HL-60/S4 treated with retinoic acid at 250 ng/mL for 4 days and 3 days (cell line): ENCODE measurements around the gene TTLL13.

Experiments
- in situ Hi-C: fragments of 300-500 bp; cut with MboI; formaldehyde crosslinking; loops from 2 replicates; pipeline ENCODE4 v1.7.0; 2022; ENCODE audit warnings: low sequenced_read_pairs

Gene TTLL13

GRCh38 chr15:90306560-90306959 is 57.2 kb downstream of the TTLL13 start:
- in situ Hi-C loops, result loop anchor here (25.0 kb wide), 1 partner anchor 581 kb away; the partner anchor contains the start of gene FES

- in situ Hi-C loops, result loop anchor here (25.0 kb wide), 1 partner anchor 580 kb away; the partner anchor contains the start of gene FES
Observed at GRCh38 chr15:90307661-90308060, 58.3 kb downstream of the TTLL13 start.

- in situ Hi-C loops, result loop anchor here (25.0 kb wide), 1 partner anchor 578 kb away; the partner anchor contains the start of gene FES
Observed at GRCh38 chr15:90309020-90309419, 59.7 kb downstream of the TTLL13 start.
